Measurements from ENCODE around the gene SLC25A51. TPM values are rescaled to one million over a fixed set of nuclear protein-coding genes. Genes with fewer than 3 reads are reported as not detected.

SLC25A51 gene
- total RNA-seq, 4 donors from 2014 or later, result 29.0 to 41.9 (median 39.3) TPM

DNA sequence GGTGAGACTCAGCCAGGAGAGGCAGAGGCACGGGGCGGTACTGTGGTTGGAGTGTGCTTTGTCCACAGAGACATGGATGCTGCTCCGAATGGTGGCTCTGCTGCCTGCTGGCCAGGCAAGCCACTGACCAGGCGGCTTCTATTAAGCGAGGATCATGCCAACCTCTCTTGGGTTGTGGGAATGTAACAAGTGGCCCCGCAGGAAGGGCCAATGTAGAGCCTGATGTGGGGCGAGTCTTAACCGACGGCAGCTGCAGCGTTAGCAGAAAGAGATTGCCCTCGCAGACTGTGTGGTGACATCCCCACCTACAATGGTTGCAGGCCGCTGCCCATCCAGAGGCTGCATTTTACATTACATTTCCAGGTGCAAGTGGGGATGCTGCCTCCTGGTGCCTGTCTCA, 46.6 kb upstream of the SLC25A51 start:
- peaks cover 27 to 37% (median 30%) of the 10 kb centered on the region in 4 donors for H3K4me1 ChIP-seq
- H3K27me3 ChIP-seq, result no peaks in the 10 kb centered on the region
- no peak overlapping the region for H3K4me3 ChIP-seq
- DNase-seq (ENCODE audit: extremely low spot score), result no peak
- 100% methylated on average over 1 of the region's 12 CpGs for WGBS
- H3K36me3 ChIP-seq, result peaks cover 15 to 76% (median 38%) of the 10 kb centered on the region in 4 donors
- no peak overlapping the region for H3K27ac ChIP-seq (replicated peaks in 1 of 4)
- TF ChIP-seq EP300 (IDR thresholded peaks at IDR 0.05) (no peak), POLR2AphosphoS5 (IDR thresholded peaks at IDR 0.05) (no peak)
- TF ChIP-seq, protein P1, sequence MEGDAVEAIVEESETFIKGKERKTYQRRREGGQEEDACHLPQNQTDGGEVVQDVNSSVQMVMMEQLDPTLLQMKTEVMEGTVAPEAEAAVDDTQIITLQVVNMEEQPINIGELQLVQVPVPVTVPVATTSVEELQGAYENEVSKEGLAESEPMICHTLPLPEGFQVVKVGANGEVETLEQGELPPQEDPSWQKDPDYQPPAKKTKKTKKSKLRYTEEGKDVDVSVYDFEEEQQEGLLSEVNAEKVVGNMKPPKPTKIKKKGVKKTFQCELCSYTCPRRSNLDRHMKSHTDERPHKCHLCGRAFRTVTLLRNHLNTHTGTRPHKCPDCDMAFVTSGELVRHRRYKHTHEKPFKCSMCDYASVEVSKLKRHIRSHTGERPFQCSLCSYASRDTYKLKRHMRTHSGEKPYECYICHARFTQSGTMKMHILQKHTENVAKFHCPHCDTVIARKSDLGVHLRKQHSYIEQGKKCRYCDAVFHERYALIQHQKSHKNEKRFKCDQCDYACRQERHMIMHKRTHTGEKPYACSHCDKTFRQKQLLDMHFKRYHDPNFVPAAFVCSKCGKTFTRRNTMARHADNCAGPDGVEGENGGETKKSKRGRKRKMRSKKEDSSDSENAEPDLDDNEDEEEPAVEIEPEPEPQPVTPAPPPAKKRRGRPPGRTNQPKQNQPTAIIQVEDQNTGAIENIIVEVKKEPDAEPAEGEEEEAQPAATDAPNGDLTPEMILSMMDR (IDR thresholded peaks at IDR 0.05), result no peak
- intact Hi-C loops (cut with DNase I), result no loop called here
- H3K9me3 ChIP-seq, result no peaks in the 10 kb centered on the region

DNA sequence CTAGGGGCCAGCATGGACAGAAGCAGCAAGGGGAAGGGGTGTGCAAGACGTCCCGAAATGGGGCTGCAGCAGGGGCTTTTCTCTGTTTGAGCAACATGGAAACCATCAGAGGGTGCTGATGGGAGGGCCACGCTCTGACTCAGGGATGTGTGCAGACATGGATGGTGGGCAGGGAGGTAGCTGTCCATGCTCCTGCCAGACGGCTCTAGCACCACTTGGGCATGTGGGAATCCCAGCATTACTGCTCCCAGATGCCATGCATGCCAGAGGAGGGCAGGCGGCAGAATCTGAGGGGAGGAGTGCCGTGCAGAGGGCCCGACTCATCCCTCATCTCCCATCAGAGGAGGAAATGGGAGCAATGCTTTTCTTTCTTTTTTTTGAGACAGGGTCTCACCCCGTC, 45.6 kb upstream of the SLC25A51 start:
- Histone ChIP-seq H3K4me1 (peaks cover 34 to 45% (median 35%) of the 10 kb centered on the region in 4 donors), H3K27ac (replicated peaks in 1 of 4) (no peak overlapping the region), H3K9me3 (no peaks in the 10 kb centered on the region), H3K36me3 (peaks cover 15 to 66% (median 33%) of the 10 kb centered on the region in 4 donors), H3K4me3 (no peak overlapping the region), H3K27me3 (no peaks in the 10 kb centered on the region)
- WGBS, result 71% methylated on average over 8 of the region's 8 CpGs
- DNase-seq (ENCODE audit: extremely low spot score), result no peak
- intact Hi-C loops (cut with DNase I), result no loop called here
- no peak for TF ChIP-seq EP300 (IDR thresholded peaks at IDR 0.05)
- TF ChIP-seq, protein P1 (IDR thresholded peaks at IDR 0.05), result no peak
- TF ChIP-seq POLR2AphosphoS5 (IDR thresholded peaks at IDR 0.05), result no peak
- TF ChIP-seq POLR2A (IDR thresholded peaks at IDR 0.05; ENCODE audit: low read depth), result no peak

DNA sequence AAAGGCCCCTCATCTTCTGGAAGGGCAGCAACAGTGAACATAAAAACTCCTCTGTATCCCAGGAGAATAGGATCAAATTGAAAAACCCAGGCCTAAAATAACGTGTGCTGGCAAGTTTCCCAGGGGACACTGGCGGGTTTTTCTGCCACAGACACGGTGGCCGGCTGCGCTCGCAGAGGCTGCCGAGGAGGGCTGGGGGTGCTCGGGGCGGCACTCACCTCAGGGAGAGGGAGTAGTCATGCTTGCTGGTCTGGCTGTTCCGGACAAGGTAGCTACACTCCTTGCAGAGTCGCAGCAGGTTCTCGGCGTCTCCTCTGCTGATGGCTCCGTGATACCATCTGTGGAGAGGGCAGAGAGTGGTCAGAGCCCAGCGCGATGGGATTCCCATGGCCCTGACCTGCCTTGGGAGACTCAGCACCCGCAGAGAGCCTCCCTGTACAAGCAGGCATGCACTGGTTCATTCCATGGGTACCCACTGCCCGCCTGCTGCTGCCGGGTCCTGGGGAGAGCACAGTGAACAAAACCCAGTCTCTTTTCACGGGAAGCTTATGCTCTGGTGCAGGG, 44.6 kb upstream of the SLC25A51 start:
- H3K4me1 ChIP-seq, result peaks cover 34 to 45% (median 35%) of the 10 kb centered on the region in 4 donors
- H3K9me3 ChIP-seq, result no peaks in the 10 kb centered on the region
- intact Hi-C loops (cut with DNase I), result no loop called here
- H3K4me3 ChIP-seq, result no peak overlapping the region
- H3K36me3 ChIP-seq, result peaks cover 15 to 65% (median 35%) of the 10 kb centered on the region in 4 donors
- H3K27me3 ChIP-seq, result no peaks in the 10 kb centered on the region
- DNase-seq (ENCODE audit: extremely low spot score), result no peak
- TF ChIP-seq, protein P1 (IDR thresholded peaks at IDR 0.05), result no peak
- no peak for TF ChIP-seq POLR2AphosphoS5 (IDR thresholded peaks at IDR 0.05)
- no peak for TF ChIP-seq POLR2A (IDR thresholded peaks at IDR 0.05; ENCODE audit: low read depth)
- no peak overlapping the region for H3K27ac ChIP-seq (replicated peaks in 1 of 4)
- 80% methylated on average over 14 of the region's 20 CpGs for WGBS

DNA sequence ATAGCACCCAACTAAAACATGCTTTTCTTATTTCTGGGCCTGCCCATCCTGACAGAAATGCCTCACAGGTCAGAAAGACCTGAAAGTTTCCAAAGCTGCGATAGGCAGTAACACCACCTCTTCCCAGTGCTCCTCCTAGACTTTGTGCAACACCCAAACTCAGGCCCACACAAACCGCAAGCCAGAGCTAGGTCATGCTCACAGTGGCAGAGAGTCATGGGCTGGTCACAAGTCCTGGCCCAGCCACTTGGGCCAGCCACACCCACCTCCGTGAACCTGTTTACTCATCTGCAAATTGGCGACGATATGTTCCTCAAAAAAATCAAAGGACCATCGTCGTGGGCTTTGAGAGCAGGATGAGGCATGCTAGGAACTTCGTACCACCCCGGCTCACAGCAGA, 44.0 kb upstream of the SLC25A51 start:
- intact Hi-C loops (cut with DNase I), result no loop called here
- no peak overlapping the region for H3K4me3 ChIP-seq
- H3K36me3 ChIP-seq, result peaks cover 15 to 59% (median 35%) of the 10 kb centered on the region in 4 donors
- TF ChIP-seq POLR2A (IDR thresholded peaks at IDR 0.05; ENCODE audit: low read depth) (no peak), EP300 (IDR thresholded peaks at IDR 0.05) (no peak), POLR2AphosphoS5 (IDR thresholded peaks at IDR 0.05) (no peak)
- TF ChIP-seq, protein P1 (IDR thresholded peaks at IDR 0.05), result no peak
- H3K9me3 ChIP-seq, result no peaks in the 10 kb centered on the region
- DNase-seq (ENCODE audit: extremely low spot score), result no peak
- no peaks in the 10 kb centered on the region for H3K27me3 ChIP-seq
- peaks cover 34 to 44% (median 35%) of the 10 kb centered on the region in 4 donors for H3K4me1 ChIP-seq
- no peak overlapping the region for H3K27ac ChIP-seq (replicated peaks in 1 of 4)
- 91% methylated on average over 9 of the region's 9 CpGs for WGBS

DNA sequence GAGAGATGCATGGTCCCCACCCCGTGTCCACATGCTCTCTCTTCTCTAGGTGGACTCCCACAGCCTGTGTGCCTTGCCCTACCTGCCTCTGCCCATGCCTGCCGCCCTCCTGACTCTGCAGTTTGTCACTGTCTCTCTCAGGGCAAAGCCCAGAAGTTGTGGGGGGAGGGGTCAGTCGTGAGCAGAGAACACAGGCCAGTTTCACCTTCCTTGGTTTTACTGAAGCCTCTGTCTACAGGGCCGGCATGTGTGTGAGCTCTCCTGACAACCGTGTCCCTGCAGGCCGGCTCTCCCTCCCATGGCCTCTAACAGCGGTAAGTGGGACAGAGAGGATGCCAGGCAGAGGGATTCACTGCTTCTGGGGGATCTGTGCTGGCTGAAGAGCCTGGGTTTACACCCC, 43.5 kb upstream of the SLC25A51 start:
- Histone ChIP-seq H3K4me3 (no peak overlapping the region), H3K4me1 (peaks cover 33 to 44% (median 35%) of the 10 kb centered on the region in 4 donors), H3K9me3 (no peaks in the 10 kb centered on the region), H3K27me3 (no peaks in the 10 kb centered on the region), H3K27ac (replicated peaks in 1 of 4) (no peak overlapping the region), H3K36me3 (peaks cover 15 to 54% (median 35%) of the 10 kb centered on the region in 4 donors)
- intact Hi-C loops (cut with DNase I), result no loop called here
- DNase-seq (ENCODE audit: extremely low spot score), result no peak
- 95% methylated on average over 6 of the region's 7 CpGs for WGBS
- no peak for TF ChIP-seq POLR2A (IDR thresholded peaks at IDR 0.05; ENCODE audit: low read depth)
- TF ChIP-seq, protein P1 (IDR thresholded peaks at IDR 0.05), result no peak
